Endothelial cell of umbilical vein (primary cell): ENCODE measurements around the gene GRIA4.

Source experiments
- CTCF ChIP-seq, 2 donors: IDR thresholded peaks; 1 replicate in 1 of 2; 2 replicates in 1 of 2; pipeline ENCODE4 v1.5.1; 2011; ENCODE audit warnings: low read length in 2 of 2, mild to moderate bottlenecking in 2 of 2, moderate library complexity in 2 of 2, control low read depth in 1 of 2, inconsistent platforms in 1 of 2, low read depth in 1 of 2; ENCODE audit not compliant: insufficient read depth in 1 of 2; ENCODE audit errors: extremely low read depth in 1 of 2
- EZH2 ChIP-seq: IDR thresholded peaks from 2 replicates; pipeline ENCODE4 v1.6.1; 2012; ENCODE audit warnings: borderline replicate concordance, low read depth, mild to moderate bottlenecking, moderate library complexity, low read length, inconsistent platforms; ENCODE audit not compliant: severe bottlenecking
- JUN ChIP-seq: IDR thresholded peaks from 2 replicates; pipeline ENCODE4 v1.6.1; 2011; ENCODE audit warnings: borderline replicate concordance, low read depth; ENCODE audit not compliant: insufficient read length, insufficient read depth
- MAX ChIP-seq: IDR thresholded peaks from 2 replicates; pipeline ENCODE4 v1.6.1; 2011; ENCODE audit not compliant: insufficient read depth, insufficient read length
- MYC ChIP-seq: IDR thresholded peaks from one replicate; pipeline ENCODE4 v1.6.1; 2011; ENCODE audit warnings: mild to moderate bottlenecking, low read depth, low read length
- POLR2A ChIP-seq: IDR thresholded peaks from 2 replicates; pipeline ENCODE4 v1.6.1; 2012; ENCODE audit warnings: low read depth, mild to moderate bottlenecking, control low read depth, low read length
- POLR2AphosphoS5 ChIP-seq: IDR thresholded peaks from 2 replicates; pipeline ENCODE4 v1.6.1; 2012; ENCODE audit warnings: low read depth, mild to moderate bottlenecking, control low read depth, low read length, moderate library complexity; ENCODE audit not compliant: insufficient read depth

GRCh38 chr11:105933695-105934094 lies 323.8 kb downstream of the GRIA4 start:
- TF ChIP-seq POLR2AphosphoS5 (no peak), POLR2A (no peak), JUN (no peak), CTCF (IDR thresholded peaks at IDR 0.05; ENCODE audit: extremely low read depth in 1 of 2, insufficient read depth in 1 of 2, low read depth in 1 of 2, low read length in 2 of 2) (no peak), EZH2 (no peak), MAX (no peak), MYC (no peak)
